Activated CD4-positive, alpha-beta T cell treated with anti-CD3 and anti-CD28 coated beads, Interleukin-2, amount 50 U/mL, for 24 hours (primary cell): Measurements from ENCODE around the gene SH3TC1.

ENCODE experiments used
- DNase-seq, 2 donors: peaks; one replicate each; pipeline ENCODE4 v3.0.0-alpha.2; 2020; ENCODE audit warnings: low read depth in 1 of 2, low spot score in 1 of 2

The SH3TC1 gene

GRCh38 chr4:8228319-8229250 is 29.5 kb downstream of the SH3TC1 start:
- DNase-seq = peak; percentile 53 to 77

- no peak for DNase-seq
These were observed 30.4 kb downstream of the SH3TC1 start for GRCh38 chr4:8229331-8229975.

GRCh38 chr4:8230033-8230432 is 30.9 kb downstream of the SH3TC1 start:
- DNase-seq = no peak

- no peak for DNase-seq
These were observed 31.8 kb downstream of the SH3TC1 start for GRCh38 chr4:8230891-8231290.

- DNase-seq = no peak
These were observed 32.5 kb downstream of the SH3TC1 start for GRCh38 chr4:8231551-8232049.

- DNase-seq = no peak
These were observed 33.7 kb downstream of the SH3TC1 start for GRCh38 chr4:8232748-8233147.

- DNase-seq = no peak
These were observed 34.8 kb downstream of the SH3TC1 start for GRCh38 chr4:8233672-8234484.

GRCh38 chr4:8234715-8235114 is 35.6 kb downstream of the SH3TC1 start:
- DNase-seq = no peak

- DNase-seq = no peak
These were observed 36.1 kb downstream of the SH3TC1 start for GRCh38 chr4:8235224-8235623.

GRCh38 chr4:8235686-8236085 is 36.6 kb downstream of the SH3TC1 start:
- no peak for DNase-seq

- DNase-seq = no peak
These were observed 37.2 kb downstream of the SH3TC1 start for GRCh38 chr4:8236106-8236919.

- no peak for DNase-seq
These were observed 37.8 kb downstream of the SH3TC1 start for GRCh38 chr4:8236920-8237195.

- no peak for DNase-seq
These were observed 38.3 kb downstream of the SH3TC1 start for GRCh38 chr4:8237256-8237989.

GRCh38 chr4:8238036-8238511 is 39.0 kb downstream of the SH3TC1 start:
- no peak for DNase-seq

- no peak for DNase-seq
These were observed 39.5 kb downstream of the SH3TC1 start for GRCh38 chr4:8238515-8239053.

- no peak for DNase-seq
These were observed 40.1 kb downstream of the SH3TC1 start for GRCh38 chr4:8239226-8239625.

- DNase-seq = no peak
These were observed 40.6 kb downstream of the SH3TC1 start for GRCh38 chr4:8239661-8240060.

- no peak for DNase-seq
These were observed 41.3 kb downstream of the SH3TC1 start for GRCh38 chr4:8240211-8241041.
